Stimulated activated CD8-positive, alpha-beta memory T cell treated with anti-CD3 and anti-CD28 coated beads, Interleukin-12 subunit alpha, Interleukin-12 subunit beta, amount 100 ng/mL, for 24 hours (primary cell): ENCODE results near the gene CCDC137.

Source experiments
- DNase-seq: peaks from one replicate; pipeline ENCODE4 v3.0.0-alpha.2; 2020; ENCODE audit errors: extremely low read depth

The CCDC137 gene

DNA sequence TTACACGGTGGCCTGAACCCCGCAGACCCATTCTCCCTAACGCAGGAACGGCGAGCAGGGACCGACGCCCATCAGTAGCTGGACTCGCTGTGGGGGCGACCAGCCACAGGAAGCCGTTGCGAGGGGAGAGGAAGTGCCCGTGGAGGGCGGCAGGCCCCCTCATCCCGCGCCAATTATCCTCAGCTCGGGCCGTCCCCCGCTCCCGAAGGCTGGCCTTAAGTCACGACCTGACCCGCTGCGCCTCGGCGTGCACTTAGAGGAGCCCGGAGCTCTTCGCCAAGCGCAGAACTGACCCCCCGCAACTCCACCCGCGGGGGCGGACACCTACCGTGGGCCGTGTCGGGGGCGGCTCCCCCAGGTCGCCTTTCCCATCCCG is 16.7 kb downstream of the CCDC137 start:
- DNase-seq, result no peak

DNA sequence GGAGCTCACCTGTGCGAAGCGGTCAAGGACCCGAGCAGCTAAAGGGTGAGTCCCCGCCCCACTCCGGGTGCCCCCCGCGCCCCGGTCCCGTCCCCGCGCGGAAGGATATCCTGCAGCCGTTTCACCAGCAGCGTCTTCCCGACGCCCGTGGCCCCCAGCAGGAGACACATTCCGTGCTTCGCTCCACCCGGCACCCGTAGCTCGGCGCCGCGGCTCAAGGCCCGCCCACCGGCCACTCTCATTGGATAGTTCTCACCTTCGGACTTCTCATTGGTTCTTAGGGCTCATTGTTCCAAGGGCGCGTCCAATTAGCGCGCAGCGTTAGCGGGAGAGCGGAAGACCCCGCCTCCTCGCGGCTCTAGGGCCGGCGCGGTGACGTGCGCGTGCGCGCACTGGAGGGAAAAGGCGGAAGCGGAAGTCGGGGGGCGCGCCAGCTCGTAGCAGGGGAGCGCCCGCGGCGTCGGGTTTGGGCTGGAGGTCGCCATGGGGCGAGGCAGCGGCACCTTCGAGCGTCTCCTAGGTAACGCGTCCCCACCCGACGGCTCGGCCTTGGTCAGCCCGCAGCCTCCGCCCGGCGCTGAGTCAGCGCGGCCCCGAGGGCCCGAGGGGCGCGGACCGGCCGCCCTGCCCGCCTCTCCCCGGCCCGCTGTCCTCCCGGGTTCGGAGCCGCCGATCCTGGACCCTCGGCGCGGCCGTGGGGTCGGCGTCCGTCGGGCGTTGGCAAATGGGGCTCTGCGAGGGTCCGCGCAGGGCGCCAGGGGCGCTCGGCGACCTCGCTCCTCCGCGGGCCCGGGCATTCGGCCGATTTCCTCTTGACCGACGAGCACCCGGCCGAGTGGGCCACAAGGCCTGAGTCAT is 17.3 kb downstream of the CCDC137 start, which contains the start of the genes ARL16 and HGS:
Gene ARL16 (minus strand): TSS at position 214 of the 858 bp plus-strand sequence. CDS start 44 bp downstream, at position 170.
Gene HGS (plus strand): TSS at position 428 of the 858 bp plus-strand sequence. CDS start 56 bp downstream, at position 484.
- peak; percentile 89 for DNase-seq

DNA sequence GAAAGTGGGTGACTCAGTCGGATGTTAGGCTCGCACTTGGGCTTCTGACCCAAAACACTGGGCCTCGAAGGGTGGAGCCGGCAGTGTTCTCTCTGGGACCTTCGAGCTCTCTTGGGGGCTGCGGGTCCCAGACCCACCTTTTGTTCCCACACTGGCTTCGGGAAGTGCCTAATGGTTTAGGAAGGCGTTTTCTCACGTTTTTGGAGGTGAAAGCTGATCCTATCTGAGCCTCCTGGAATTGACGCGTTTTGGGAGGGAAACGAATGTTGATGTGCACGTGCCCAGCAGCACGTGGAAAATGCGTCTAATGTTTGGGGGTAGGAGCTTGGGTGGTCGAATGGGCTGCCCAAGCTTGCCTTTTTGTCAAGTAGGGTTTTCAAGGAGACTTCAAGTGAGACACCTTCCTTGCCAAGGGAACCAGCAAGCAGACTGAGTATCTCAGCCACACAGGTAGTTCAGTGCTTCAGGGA is 17.9 kb downstream of the CCDC137 start:
- no peak for DNase-seq

DNA sequence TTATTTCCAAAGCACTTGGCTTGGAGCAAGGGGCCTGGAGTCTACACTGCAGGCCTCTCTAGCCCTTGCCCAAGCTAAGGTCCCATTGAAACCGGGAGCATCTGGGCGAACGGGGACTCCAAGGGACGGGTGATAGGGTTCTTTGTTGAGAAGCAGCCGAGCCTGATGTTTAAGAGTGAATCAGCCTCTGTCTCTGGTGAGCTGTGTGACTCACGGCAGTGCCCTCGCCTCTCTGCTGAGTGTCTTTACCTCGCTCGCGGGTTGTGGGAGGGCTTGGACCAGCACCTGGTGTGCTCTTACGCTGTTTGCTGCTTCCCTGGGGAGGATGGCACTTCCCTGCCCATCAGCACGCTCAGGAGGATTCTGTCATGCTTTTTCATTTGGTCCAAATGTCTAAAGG is 18.6 kb downstream of the CCDC137 start:
- DNase-seq, result no peak

DNA sequence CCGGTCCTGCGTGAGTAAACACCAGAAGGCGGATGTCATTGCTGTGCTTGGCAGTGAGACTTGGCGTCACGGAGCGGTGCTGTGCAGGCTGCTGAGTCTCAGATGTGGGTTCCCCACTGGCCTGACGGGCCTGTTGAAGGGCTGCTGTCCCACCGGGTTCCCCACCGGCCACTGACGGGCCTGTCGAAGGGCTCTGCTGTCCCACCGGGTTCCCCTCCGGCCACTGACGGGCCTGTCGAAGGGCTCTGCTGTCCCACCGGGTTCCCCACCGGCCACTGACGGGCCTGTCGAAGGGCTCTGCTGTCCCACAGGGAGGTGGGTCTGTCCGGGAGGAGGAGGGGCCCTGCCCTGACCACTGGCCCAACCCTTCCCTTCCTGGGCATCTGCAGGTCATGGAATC is 20.1 kb downstream of the CCDC137 start:
- DNase-seq, result no peak

DNA sequence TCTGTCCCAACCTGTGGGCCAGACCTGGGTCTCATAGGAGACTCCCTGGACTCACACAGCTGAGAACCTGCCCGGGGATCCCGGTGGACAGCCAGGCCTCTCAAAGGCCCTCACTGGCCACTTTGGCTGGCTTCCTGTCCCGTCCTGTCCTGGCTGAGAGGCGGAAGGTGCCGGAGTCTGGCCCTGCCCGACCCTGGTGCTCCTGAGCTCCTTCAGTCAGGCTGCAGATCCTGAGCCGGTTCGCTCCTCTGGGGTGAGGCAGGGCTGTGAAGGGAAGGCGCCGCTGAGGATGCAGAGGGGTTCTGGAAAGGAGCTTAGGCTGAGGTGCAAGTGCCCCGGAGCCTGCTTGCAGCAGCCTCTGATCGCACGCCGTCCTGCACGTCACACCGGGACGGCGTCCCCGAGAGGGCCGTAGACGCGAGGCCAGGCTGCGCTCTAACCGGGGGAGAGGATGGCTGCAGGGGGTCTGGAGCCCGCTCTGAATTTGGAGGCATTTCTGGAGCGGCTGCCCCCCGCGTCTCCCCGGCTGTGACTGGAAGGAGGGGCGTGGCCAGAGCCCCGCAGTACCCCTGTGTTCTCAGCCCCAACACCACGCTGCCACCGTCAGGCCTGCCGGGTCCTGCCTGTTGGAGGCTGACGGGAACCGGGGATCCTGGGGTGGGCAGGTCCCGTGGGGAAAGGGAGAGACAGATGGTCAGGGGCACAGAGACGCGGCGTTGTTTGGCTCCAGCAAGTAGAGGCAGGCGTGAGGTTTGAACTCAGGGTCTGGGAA is 21.4 kb downstream of the CCDC137 start:
- DNase-seq, result no peak

DNA sequence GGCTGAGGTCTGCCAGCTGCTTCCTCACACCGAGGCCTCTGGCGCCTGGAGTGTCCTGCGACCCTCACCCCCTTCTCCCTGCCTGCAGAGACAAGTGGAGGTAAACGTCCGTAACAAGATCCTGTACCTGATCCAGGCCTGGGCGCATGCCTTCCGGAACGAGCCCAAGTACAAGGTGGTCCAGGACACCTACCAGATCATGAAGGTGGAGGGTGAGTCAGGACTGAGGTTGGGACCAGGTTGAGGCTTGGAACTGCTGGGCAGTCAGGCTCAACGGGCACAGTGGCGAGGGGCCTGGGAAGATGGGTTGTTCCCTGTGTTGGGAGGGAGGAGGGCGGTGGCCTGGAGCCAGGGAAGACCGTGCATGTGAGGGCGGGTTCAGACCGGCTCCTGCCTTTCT is 22.1 kb downstream of the CCDC137 start:
- DNase-seq, result no peak

DNA sequence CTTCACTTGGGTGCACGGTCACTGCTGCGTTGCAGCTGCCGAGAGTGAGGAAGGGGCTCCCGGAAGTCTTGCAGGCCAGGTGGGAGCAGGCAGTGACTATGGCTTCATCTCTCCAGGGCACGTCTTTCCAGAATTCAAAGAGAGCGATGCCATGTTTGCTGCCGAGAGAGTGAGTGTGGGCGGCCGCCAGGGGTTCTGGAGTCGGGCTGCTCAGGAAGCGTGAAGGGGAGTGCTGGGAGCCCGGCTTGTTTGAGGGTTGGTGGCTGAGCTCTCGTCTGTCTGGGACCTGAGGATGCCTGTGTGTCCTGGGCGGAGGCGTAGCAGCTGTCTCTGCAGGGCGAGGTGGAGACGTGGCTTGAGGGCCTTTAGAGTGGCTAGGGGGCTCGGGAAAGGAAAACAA is 23.5 kb downstream of the CCDC137 start:
- DNase-seq, result no peak

DNA sequence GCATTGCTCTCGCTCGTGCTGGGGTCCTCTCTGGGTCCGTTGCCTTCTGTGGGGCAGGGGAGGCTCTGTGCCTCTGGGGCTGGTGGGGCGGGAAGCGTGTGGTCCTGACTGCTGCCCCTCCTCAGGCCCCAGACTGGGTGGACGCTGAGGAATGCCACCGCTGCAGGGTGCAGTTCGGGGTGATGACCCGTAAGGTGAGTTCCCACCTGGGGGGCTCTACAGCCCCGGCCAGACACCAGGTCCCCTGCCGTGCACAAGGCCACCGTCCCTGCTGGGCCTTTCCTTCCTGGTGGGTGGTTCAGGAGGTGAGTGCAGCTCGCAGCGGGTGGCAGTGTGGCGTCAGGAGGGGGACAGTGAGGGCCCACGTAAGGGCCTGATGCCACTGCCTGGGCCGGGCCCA is 24.0 kb downstream of the CCDC137 start:
- no peak for DNase-seq

DNA sequence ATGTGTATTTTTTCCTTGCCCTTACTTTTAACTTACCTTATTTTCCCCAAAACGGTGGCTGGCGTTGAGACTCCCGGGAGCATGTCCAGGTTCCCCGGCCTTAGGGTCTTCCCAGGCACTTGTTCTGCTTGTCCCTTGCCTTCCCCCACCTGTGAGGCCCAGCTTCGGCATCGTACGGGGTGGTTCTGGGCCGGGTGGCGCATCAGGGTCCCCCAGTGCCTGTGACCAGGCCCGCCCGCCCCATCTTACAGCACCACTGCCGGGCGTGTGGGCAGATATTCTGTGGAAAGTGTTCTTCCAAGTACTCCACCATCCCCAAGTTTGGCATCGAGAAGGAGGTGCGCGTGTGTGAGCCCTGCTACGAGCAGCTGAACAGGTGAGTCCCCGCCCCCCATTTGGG is 24.7 kb downstream of the CCDC137 start:
- no peak for DNase-seq

DNA sequence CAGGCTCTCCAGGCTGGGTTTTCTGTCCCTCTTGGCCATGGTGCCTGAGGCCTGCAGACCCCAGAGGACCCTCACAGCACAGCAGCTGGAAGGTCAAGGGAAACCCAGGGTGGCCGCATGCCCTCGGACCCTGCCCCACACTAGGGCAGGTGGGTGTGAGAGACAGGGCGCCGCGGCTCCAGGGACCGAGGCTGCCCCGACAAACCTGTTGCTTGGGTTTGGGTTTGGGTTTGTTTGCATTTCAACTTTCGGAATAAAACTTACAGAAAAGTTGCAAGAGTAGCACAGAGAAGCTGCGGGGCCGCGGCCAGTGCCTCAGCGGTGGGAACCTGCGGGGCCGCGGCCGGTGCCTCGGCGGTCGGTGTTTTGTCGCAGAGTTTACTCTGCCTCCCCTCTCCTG is 25.1 kb downstream of the CCDC137 start:
- DNase-seq, result no peak

DNA sequence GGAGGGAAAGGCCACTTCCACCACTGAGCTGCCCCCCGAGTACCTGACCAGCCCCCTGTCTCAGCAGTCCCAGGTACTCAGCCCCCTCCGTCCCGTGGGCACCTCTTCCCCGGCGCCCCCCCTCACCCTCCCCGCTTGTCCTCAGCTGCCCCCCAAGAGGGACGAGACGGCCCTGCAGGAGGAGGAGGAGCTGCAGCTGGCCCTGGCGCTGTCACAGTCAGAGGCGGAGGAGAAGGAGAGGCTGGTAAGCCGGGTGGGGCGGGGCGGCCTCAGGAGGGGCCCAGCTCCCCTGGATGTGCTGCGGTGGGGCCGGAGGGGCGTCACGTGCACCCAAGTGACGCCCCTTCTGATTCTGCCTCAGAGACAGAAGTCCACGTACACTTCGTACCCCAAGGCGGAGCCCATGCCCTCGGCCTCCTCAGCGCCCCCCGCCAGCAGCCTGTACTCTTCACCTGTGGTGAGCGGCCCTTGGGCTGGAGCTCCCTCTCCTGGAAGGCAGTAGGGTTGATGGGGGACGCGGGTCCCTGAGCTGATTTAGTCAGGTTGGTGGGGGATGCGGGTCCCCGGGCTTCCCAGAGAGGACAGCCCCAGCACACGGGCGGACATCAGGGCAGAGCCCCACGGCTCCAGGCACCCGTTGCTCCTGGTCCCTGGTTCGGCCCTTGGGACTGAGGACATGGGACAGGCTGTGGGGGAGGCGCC is 27.1 kb downstream of the CCDC137 start:
- no peak for DNase-seq

DNA sequence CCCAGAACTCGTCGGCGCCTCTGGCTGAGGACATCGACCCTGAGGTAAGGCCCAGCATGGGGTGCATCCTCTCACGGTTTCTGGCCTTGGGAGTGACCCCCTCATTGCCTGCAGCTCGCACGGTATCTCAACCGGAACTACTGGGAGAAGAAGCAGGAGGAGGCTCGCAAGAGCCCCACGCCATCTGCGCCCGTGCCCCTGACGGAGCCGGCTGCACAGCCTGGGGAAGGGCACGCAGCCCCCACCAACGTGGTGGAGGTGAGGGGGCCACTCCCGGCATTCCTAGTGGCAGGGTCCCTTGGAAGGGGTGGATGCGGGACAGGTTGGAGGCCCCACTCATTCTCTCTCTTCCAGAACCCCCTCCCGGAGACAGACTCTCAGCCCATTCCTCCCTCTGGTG is 28.3 kb downstream of the CCDC137 start:
- no peak for DNase-seq

DNA sequence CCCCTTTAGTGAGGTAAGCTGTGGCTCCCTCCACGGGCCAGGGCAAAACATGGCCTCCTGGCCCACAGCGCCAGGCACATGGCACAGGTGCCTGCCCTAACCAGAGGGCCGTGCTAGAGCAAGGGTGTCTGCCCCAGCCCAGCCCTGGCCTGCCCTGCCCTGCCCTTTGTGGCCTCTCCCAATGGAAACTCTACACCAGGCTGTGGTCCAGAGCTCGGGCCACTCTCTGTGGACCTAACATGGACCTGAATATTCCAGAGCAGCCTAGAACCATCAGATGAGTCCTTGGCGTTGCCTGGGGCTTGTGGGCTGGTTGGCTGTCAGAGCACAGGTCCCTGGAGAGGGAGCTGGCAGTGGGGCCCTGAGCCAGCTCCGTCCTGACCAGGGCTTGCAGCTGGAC is 28.7 kb downstream of the CCDC137 start:
- no peak for DNase-seq

DNA sequence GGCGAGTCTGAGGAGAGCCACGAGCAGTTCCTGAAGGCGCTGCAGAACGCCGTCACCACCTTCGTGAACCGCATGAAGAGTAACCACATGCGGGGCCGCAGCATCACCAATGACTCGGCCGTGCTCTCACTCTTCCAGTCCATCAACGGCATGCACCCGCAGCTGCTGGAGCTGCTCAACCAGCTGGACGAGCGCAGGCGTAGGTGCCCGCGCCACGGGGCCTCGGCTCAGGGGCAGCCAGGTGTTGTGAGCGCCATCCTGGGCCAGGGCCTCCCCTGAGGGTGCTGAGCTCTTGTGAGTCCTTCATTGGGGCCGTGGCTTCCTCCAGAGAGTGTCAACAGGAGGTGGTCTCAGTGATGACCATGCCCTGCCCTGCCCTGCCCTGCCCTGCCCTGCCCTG is 29.3 kb downstream of the CCDC137 start:
- DNase-seq, result no peak

DNA sequence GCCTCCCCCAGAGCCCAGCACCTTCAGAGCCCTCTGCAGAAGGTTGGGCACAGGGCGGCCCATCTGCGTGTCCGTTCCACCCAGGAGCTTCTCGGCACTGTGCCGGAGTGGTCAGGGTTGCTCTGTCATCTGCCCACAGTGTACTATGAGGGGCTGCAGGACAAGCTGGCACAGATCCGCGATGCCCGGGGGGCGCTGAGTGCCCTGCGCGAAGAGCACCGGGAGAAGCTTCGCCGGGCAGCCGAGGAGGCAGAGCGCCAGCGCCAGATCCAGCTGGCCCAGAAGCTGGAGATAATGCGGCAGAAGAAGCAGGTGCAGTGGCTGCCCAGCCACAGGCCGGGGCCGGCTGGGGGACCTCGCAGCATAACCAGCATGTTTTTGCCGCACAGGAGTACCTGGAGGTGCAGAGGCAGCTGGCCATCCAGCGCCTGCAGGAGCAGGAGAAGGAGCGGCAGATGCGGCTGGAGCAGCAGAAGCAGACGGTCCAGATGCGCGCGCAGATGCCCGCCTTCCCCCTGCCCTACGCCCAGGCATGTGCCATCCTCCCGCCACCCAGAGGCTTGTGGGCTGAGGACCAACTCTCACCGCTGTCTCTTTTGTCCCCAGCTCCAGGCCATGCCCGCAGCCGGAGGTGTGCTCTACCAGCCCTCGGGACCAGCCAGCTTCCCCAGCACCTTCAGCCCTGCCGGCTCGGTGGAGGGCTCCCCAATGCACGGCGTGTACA is 29.8 kb downstream of the CCDC137 start:
- DNase-seq, result no peak

DNA sequence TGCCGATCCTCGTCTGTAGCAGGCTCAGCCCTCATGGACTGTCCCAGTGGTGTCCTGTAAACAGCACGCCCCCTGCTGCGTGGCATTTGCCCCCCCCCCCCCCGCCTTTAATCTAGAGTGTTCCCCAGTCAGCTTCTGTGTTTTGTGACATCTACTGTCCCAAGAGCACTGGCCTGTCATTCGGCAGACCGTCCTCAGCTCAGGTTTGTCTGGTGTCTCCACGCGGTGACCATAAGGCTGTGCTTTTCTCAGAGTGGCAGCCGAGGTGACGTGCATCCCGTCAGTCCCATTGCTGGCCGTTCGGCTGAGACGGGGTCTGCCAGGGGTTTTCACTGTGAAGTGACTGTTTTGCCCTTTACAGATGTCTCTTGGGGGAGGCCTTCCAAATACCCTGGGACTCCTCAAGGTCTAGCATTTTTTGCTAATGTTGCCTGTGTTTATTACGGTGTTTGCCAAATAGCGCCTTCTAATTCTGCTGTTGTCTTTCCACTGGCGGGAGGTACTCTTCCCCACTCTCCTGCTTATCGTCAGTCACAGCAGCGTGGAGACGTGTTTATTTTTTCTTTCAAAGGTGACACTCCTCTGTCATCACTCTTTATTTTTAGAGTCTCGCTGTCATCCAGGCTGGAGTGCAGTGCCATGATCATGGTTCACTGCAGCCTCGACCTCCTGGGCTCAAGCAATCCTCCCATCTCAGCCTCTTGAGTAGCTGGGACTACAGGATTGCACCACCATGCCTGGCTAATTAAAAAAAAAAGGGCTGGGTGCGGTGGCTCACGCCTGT is 30.9 kb downstream of the CCDC137 start:
- DNase-seq, result no peak

DNA sequence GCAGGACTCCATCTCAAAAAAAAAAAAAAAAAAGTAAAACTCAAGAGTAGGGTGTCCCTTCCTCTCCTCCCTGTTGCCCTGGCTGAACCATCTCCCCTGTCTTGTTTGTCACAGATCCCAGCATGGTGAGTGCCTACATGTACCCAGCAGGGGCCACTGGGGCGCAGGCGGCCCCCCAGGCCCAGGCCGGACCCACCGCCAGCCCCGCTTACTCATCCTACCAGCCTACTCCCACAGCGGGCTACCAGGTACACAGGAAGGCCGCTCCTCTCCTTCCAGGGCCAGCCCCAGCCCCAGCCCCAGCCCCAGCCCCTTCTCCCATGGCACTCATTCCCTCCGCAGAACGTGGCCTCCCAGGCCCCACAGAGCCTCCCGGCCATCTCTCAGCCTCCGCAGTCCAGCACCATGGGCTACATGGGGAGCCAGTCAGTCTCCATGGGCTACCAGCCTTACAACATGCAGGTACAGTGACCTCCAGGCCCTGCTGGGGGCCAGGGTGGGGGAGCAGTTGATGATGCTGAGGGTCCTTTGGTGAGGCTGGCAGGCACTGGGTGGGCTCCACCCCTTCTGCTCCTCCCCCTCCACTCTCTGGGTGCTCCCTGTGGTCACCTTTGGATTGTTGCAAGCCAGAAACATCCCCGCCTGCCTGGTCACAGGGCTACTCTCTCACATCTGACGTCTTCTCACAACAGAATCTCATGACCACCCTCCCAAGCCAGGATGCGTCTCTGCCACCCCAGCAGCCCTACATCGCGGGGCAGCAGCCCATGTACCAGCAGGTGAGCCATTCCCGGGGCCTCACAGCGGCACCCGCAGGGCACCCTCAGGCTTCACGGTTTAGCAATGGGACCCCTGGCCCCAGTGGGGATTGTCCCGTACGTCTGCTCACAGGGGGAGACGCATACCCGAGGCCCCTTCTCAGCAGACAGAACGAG is 34.1 kb downstream of the CCDC137 start:
- DNase-seq, result no peak

DNA sequence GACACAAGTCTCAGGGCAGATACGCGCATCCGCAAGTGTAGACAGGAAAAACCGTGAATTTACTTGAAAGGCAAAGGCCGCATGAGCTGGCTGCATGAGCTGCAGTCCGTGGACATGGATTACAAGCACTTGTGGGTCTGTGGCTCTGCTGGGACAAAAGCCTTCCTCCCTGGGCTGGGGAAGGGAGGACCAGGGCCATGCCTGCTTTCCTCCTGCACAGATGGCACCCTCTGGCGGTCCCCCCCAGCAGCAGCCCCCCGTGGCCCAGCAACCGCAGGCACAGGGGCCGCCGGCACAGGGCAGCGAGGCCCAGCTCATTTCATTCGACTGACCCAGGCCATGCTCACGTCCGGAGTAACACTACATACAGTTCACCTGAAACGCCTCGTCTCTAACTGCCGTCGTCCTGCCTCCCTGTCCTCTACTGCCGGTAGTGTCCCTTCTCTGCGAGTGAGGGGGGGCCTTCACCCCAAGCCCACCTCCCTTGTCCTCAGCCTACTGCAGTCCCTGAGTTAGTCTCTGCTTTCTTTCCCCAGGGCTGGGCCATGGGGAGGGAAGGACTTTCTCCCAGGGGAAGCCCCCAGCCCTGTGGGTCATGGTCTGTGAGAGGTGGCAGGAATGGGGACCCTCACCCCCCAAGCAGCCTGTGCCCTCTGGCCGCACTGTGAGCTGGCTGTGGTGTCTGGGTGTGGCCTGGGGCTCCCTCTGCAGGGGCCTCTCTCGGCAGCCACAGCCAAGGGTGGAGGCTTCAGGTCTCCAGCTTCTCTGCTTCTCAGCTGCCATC is 34.9 kb downstream of the CCDC137 start:
- no peak for DNase-seq
